ENCODE data around the gene LDLRAD4. TPM values are rescaled to one million over a fixed set of nuclear protein-coding genes. Genes with fewer than 3 reads are reported as not detected.
A peak's percentile ranks its signal among the peaks of the same experiment; 100 is the strongest.

LDLRAD4 gene
- total and polyA plus RNA-seq, 2 experiments from 2014 or later, result 0.73 to 1.9 TPM

- TF ChIP-seq NANOG (IDR thresholded peaks at IDR 0.05; ENCODE audit: borderline replicate concordance), result no peak
Observed at GRCh38 chr18:13574355-13574754, 355.8 kb downstream of the LDLRAD4 start (continued).

DNA sequence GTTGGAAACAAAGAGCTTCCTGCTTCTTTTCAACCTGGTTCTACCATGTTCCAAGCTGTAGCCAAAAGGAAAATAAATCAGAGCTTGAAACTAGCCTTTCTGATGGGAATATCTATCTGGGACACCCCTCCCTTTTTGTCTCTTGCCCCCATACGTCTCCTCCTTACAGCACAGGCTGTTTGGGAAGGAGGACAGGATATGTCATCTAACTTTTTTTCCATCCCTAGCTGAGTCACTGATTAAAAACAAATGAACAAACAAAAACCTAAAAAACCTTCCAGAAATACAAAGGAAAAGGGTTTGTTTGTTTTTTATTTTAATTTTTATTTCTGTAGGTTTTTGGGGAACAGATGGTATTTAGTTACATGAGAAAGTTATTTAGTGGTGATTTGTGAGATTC, 356.2 kb downstream of the LDLRAD4 start:
- Histone ChIP-seq H3K4me1 (ENCODE audit: insufficient read depth) (no peaks in the 10 kb centered on the region), H3K9me2 (ENCODE audit: insufficient read depth) (no peaks in the 10 kb centered on the region), H3K4me3 (no peak overlapping the region), H4K20me1 (replicated peaks; ENCODE audit: insufficient read depth) (no peaks in the 10 kb centered on the region), H3K27ac (ENCODE audit: low read depth) (no peak overlapping the region), H2AFZ (no peak overlapping the region), H3K36me3 (ENCODE audit: insufficient read depth) (no peaks in the 10 kb centered on the region), H3K4me2 (no peak overlapping the region), H3K79me2 (replicated peaks; ENCODE audit: insufficient read depth) (no peaks in the 10 kb centered on the region), H3K27me3 (ENCODE audit: insufficient read depth) (no peaks in the 10 kb centered on the region), H3F3A (replicated peaks; ENCODE audit: low read depth) (no peaks in the 10 kb centered on the region)
- ATAC-seq, result no peak
- TF ChIP-seq, protein P1, sequence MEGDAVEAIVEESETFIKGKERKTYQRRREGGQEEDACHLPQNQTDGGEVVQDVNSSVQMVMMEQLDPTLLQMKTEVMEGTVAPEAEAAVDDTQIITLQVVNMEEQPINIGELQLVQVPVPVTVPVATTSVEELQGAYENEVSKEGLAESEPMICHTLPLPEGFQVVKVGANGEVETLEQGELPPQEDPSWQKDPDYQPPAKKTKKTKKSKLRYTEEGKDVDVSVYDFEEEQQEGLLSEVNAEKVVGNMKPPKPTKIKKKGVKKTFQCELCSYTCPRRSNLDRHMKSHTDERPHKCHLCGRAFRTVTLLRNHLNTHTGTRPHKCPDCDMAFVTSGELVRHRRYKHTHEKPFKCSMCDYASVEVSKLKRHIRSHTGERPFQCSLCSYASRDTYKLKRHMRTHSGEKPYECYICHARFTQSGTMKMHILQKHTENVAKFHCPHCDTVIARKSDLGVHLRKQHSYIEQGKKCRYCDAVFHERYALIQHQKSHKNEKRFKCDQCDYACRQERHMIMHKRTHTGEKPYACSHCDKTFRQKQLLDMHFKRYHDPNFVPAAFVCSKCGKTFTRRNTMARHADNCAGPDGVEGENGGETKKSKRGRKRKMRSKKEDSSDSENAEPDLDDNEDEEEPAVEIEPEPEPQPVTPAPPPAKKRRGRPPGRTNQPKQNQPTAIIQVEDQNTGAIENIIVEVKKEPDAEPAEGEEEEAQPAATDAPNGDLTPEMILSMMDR (conservative IDR thresholded peaks at IDR 0.05; ENCODE audit: low read depth in 2 of 2), result no peak
- Mint-ChIP-seq H3K4me1 (no peaks in the 10 kb centered on the region), H3K27ac (no peak overlapping the region), H3K4me3 (no peak overlapping the region), H3K36me3 (ENCODE audit: low read depth) (no peaks in the 10 kb centered on the region), H3K27me3 (ENCODE audit: insufficient read depth, low read depth, poor library complexity) (peaks cover 2% of the 10 kb centered on the region), H3K9me3 (no peaks in the 10 kb centered on the region; the same call in 2 of the 3 replicates)
- no peak for DNase-seq (ENCODE audit: low spot score)

- no peaks in the 10 kb centered on the region for H3K79me2 ChIP-seq (replicated peaks; ENCODE audit: insufficient read depth)
- H3K4me3 Mint-ChIP-seq, result no peak overlapping the region
- no peaks in the 10 kb centered on the region; the same call in 2 of the 3 replicates for H3K9me3 Mint-ChIP-seq
- no peaks in the 10 kb centered on the region for H3K36me3 ChIP-seq (ENCODE audit: insufficient read depth)
- no peaks in the 10 kb centered on the region for H3K27me3 ChIP-seq (ENCODE audit: insufficient read depth)
- no peaks in the 10 kb centered on the region for H3K4me1 ChIP-seq (ENCODE audit: insufficient read depth)
- no peak overlapping the region for H3K4me2 ChIP-seq
- H3K4me3 ChIP-seq, result no peak overlapping the region
- no peak for TF ChIP-seq JUNB (IDR thresholded peaks at IDR 0.05; ENCODE audit: unreplicated experiment)
- TF ChIP-seq EZH2 (IDR thresholded peaks at IDR 0.05; ENCODE audit: low read depth, unreplicated experiment), result no peak
- TF ChIP-seq CREB1 (CRISPR knock-in tag; IDR thresholded peaks at IDR 0.05; ENCODE audit: low read depth), result no peak
- TF ChIP-seq REST (IDR thresholded peaks at IDR 0.05; ENCODE audit: unreplicated experiment), result no peak
- no peak for TF ChIP-seq ZNF331 (CRISPR knock-in tag; IDR thresholded peaks at IDR 0.05; ENCODE audit: low read depth)
- TF ChIP-seq STAT1 (IDR thresholded peaks at IDR 0.05; ENCODE audit: unreplicated experiment), result no peak
- no peak for TF ChIP-seq ZNF114 (CRISPR knock-in tag; IDR thresholded peaks at IDR 0.05)
- no peak for TF ChIP-seq ETS1 (IDR thresholded peaks at IDR 0.05)
- no peak overlapping the region for H3K27ac ChIP-seq (ENCODE audit: low read depth)
- peak overlapping the region; percentile 23; the same call in 1 of the 2 replicates for H2AFZ ChIP-seq
- no peaks in the 10 kb centered on the region for H3F3A ChIP-seq (replicated peaks; ENCODE audit: low read depth)
- no peaks in the 10 kb centered on the region for H3K36me3 Mint-ChIP-seq (ENCODE audit: low read depth)
- no peaks in the 10 kb centered on the region for H3K9me2 ChIP-seq (ENCODE audit: insufficient read depth)
- DNase-seq (ENCODE audit: low spot score) (no peak), ATAC-seq (no peak)
- H3K27me3 Mint-ChIP-seq (ENCODE audit: insufficient read depth, low read depth, poor library complexity), result no peaks in the 10 kb centered on the region
- H3K27ac Mint-ChIP-seq, result no peak overlapping the region
- H4K20me1 ChIP-seq (replicated peaks; ENCODE audit: insufficient read depth), result no peaks in the 10 kb centered on the region
- H3K4me1 Mint-ChIP-seq, result no peaks in the 10 kb centered on the region
Observed at GRCh38 chr18:13576598-13576997, 358.0 kb downstream of the LDLRAD4 start.

All from GM23338 (cell line).